Measurements from ENCODE around the gene FKBP2.
A peak's percentile ranks its signal among the peaks of the same experiment; 100 is the strongest.

FKBP2 gene

GRCh38 chr11:64266339-64266738 lies 25.4 kb downstream of the FKBP2 start:
- H3K36me3 ChIP-seq (ENCODE audit: insufficient read depth, low read length): no peaks in the 10 kb centered on the region
- no peak overlapping the region for H3K4me2 ChIP-seq (ENCODE audit: low read depth, low read length, poor library complexity, severe bottlenecking)
- no peaks in the 10 kb centered on the region for H3K79me2 ChIP-seq (ENCODE audit: insufficient read depth, low read length)
- no peaks in the 10 kb centered on the region for H3K9me2 ChIP-seq (replicated peaks; ENCODE audit: low read depth, low read length)
- no peak overlapping the region for H3K4me3 ChIP-seq (ENCODE audit: low read length, poor library complexity, severe bottlenecking)
- no peaks in the 10 kb centered on the region for H3K9me3 ChIP-seq (ENCODE audit: insufficient read depth, low read depth, low read length)
- H4K20me1 ChIP-seq (ENCODE audit: insufficient read depth, low read length, poor library complexity, severe bottlenecking): no peaks in the 10 kb centered on the region
- TF ChIP-seq EZH2phosphoT487 (IDR thresholded peaks at IDR 0.05; ENCODE audit: borderline replicate concordance): no peak
- TF ChIP-seq CTCF (conservative IDR thresholded peaks at IDR 0.05; ENCODE audit: low read length): no peak
- no peak overlapping the region for H2AFZ ChIP-seq (ENCODE audit: low read length)
- H3K27me3 ChIP-seq (ENCODE audit: insufficient read depth, low read length, poor library complexity, severe bottlenecking): no peaks in the 10 kb centered on the region
- H3F3A ChIP-seq (ENCODE audit: low read depth): peaks cover 6% of the 10 kb centered on the region; the same call in 1 of the 2 replicates
- no peak overlapping the region for H3K9ac ChIP-seq (ENCODE audit: low read depth, low read length, poor library complexity, severe bottlenecking)
- peaks cover 14% of the 10 kb centered on the region for H3K4me1 ChIP-seq (ENCODE audit: insufficient read depth, low read length, poor library complexity, severe bottlenecking)

DNA sequence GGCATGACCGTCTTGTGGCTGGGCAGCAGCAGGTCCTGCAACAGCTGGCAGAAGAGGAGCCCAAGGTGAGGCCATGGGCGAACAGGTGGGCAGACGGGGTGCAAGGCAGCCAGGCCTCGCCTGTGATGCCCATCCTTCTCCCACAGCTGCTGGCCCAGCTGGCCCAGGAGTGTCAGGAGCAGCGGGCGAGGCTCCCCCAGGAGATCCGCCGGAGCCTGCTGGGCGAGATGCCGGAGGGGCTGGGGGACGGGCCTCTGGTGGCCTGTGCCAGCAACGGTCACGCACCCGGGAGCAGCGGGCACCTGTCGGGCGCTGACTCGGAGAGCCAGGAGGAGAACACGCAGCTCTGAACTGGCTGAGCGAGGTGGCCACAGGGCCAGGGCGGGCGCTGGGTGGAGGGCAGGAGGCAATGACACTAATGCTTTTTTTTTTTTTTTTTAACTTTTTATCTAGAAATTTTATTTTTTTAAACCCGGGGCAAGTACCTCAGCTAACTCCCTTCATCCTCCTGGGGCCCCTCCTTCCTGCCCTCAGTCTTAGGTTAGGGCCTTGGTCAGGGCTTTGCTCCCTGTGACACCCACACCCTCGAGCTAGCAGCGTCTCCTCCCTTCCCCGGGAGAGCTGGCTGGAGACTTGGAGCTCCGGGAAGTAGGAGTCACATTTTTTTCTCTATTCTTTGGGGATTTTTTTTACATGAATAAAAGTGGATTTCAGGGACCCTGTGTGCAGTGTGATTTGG lies 26.5 kb downstream of the FKBP2 start:
- no peaks in the 10 kb centered on the region for H3K9me3 ChIP-seq (ENCODE audit: insufficient read depth, low read depth, low read length)
- no peaks in the 10 kb centered on the region; the same call in 1 of the 2 replicates for H3K79me2 ChIP-seq (ENCODE audit: insufficient read depth, low read length)
- TF ChIP-seq CTCF (conservative IDR thresholded peaks at IDR 0.05; ENCODE audit: low read length): no peak
- no peak for TF ChIP-seq EZH2phosphoT487 (IDR thresholded peaks at IDR 0.05; ENCODE audit: borderline replicate concordance)
- H3F3A ChIP-seq (ENCODE audit: low read depth): peaks cover 6% of the 10 kb centered on the region; the same call in 1 of the 2 replicates
- peak overlapping the region; percentile 87 for H3K9ac ChIP-seq (ENCODE audit: low read depth, low read length, poor library complexity, severe bottlenecking)
- H3K36me3 ChIP-seq (ENCODE audit: insufficient read depth, low read length): no peaks in the 10 kb centered on the region
- no peak overlapping the region for H2AFZ ChIP-seq (ENCODE audit: low read length)
- peak overlapping the region; percentile 82 for H3K4me2 ChIP-seq (ENCODE audit: low read depth, low read length, poor library complexity, severe bottlenecking)
- no peaks in the 10 kb centered on the region for H3K9me2 ChIP-seq (replicated peaks; ENCODE audit: low read depth, low read length)
- no peak overlapping the region for H3K4me3 ChIP-seq (ENCODE audit: low read length, poor library complexity, severe bottlenecking)
- no peaks in the 10 kb centered on the region for H4K20me1 ChIP-seq (ENCODE audit: insufficient read depth, low read length, poor library complexity, severe bottlenecking)
- H3K4me1 ChIP-seq (ENCODE audit: insufficient read depth, low read length, poor library complexity, severe bottlenecking): peaks cover 24% of the 10 kb centered on the region
- no peaks in the 10 kb centered on the region for H3K27me3 ChIP-seq (ENCODE audit: insufficient read depth, low read length, poor library complexity, severe bottlenecking)

- no peaks in the 10 kb centered on the region for H3K27me3 ChIP-seq (ENCODE audit: insufficient read depth, low read length, poor library complexity, severe bottlenecking)
- H3K79me2 ChIP-seq (ENCODE audit: insufficient read depth, low read length): no peaks in the 10 kb centered on the region; the same call in 1 of the 2 replicates
- H3F3A ChIP-seq (ENCODE audit: low read depth): peaks cover 6% of the 10 kb centered on the region; the same call in 1 of the 2 replicates
- H2AFZ ChIP-seq (ENCODE audit: low read length): no peak overlapping the region
- no peak for TF ChIP-seq CTCF (conservative IDR thresholded peaks at IDR 0.05; ENCODE audit: low read length)
- no peaks in the 10 kb centered on the region for H3K9me3 ChIP-seq (ENCODE audit: insufficient read depth, low read depth, low read length)
- H3K9ac ChIP-seq (ENCODE audit: low read depth, low read length, poor library complexity, severe bottlenecking): peak overlapping the region; percentile 87
- peak overlapping the region; percentile 82 for H3K4me2 ChIP-seq (ENCODE audit: low read depth, low read length, poor library complexity, severe bottlenecking)
- peaks cover 27% of the 10 kb centered on the region for H3K4me1 ChIP-seq (ENCODE audit: insufficient read depth, low read length, poor library complexity, severe bottlenecking)
- H4K20me1 ChIP-seq (ENCODE audit: insufficient read depth, low read length, poor library complexity, severe bottlenecking): no peaks in the 10 kb centered on the region
- H3K36me3 ChIP-seq (ENCODE audit: insufficient read depth, low read length): no peaks in the 10 kb centered on the region
- H3K4me3 ChIP-seq (ENCODE audit: low read length, poor library complexity, severe bottlenecking): peak overlapping the region; percentile 74
- no peaks in the 10 kb centered on the region for H3K9me2 ChIP-seq (replicated peaks; ENCODE audit: low read depth, low read length)
These were observed 27.4 kb downstream of the FKBP2 start for GRCh38 chr11:64268025-64268892.
